ENCODE measurements around the gene MYOM1. TPM values are rescaled to one million over a fixed set of nuclear protein-coding genes. Genes with fewer than 3 reads are reported as not detected.

Gene MYOM1
- total RNA-seq, 1 donor from 2014 or later: 0.57 TPM

- H3K27ac Mint-ChIP-seq (ENCODE audit: unreplicated experiment): no peak overlapping the region
- FAIRE-seq (no peak), DNase-seq (ENCODE audit: low read depth) (no peak)
- no peaks in the 10 kb centered on the region for H3K79me2 ChIP-seq (ENCODE audit: insufficient read depth, low read length)
- no peaks in the 10 kb centered on the region for H3K36me3 ChIP-seq (ENCODE audit: insufficient read depth, low read length)
- no peaks in the 10 kb centered on the region for H4K20me1 ChIP-seq (ENCODE audit: insufficient read depth, low read length)
- no peak overlapping the region for H3K27ac ChIP-seq (ENCODE audit: low read depth, low read length)
- no peaks in the 10 kb centered on the region for H3K27me3 Mint-ChIP-seq (ENCODE audit: low read depth, unreplicated experiment)
- H3K4me3 Mint-ChIP-seq (ENCODE audit: unreplicated experiment): no peak overlapping the region
- H3K9ac ChIP-seq (ENCODE audit: low read length): no peak overlapping the region
- no peaks in the 10 kb centered on the region for H3K4me1 ChIP-seq (ENCODE audit: insufficient read depth, low read length)
- TF ChIP-seq CTCF (IDR thresholded peaks at IDR 0.05; ENCODE audit: insufficient read depth, low read depth, low read length) (no peak), EZH2 (IDR thresholded peaks at IDR 0.05; ENCODE audit: insufficient read depth, low read length) (no peak)
- peaks cover 3% of the 10 kb centered on the region for H3K9me3 Mint-ChIP-seq (ENCODE audit: unreplicated experiment)
- H2AFZ ChIP-seq (ENCODE audit: low read depth, low read length): no peak overlapping the region
- H3K9me3 ChIP-seq (ENCODE audit: insufficient read depth, low read depth, low read length): peaks cover 3% of the 10 kb centered on the region
- H3K4me2 ChIP-seq (ENCODE audit: low read length): no peak overlapping the region
- H3K4me1 Mint-ChIP-seq (ENCODE audit: low read depth, unreplicated experiment): no peaks in the 10 kb centered on the region
- H3K36me3 Mint-ChIP-seq (ENCODE audit: low read depth, unreplicated experiment): peaks cover 2% of the 10 kb centered on the region
- H3K4me3 ChIP-seq (ENCODE audit: insufficient read depth, low read depth, low read length): no peak overlapping the region
- H3K27me3 ChIP-seq (ENCODE audit: insufficient read depth, low read length): no peaks in the 10 kb centered on the region
These were observed 78.7 kb downstream of the MYOM1 start for GRCh38 chr18:3140986-3141639.

DNA sequence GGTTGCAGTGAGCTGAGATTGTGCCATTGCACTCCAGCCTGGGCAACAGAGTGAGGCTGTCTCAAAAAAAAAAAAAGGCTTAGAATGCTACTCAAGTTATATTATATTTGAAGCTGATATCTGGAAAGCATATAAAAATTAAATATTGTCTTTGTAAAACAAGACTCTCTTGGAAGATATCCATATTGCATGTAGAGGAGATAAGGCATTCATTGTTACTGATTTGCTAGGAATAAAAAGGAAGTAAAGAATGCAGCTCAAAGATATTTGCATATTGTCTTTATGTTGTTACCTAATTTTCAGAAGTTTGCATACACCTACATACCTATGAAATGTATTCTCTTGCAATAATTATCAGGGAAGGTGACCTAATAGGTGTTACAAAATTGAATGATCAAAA is 79.4 kb downstream of the MYOM1 start:
- no peaks in the 10 kb centered on the region for H3K79me2 ChIP-seq (ENCODE audit: insufficient read depth, low read length)
- Mint-ChIP-seq H3K4me1 (ENCODE audit: low read depth, unreplicated experiment) (no peaks in the 10 kb centered on the region), H3K36me3 (ENCODE audit: low read depth, unreplicated experiment) (peaks cover 2% of the 10 kb centered on the region), H3K27me3 (ENCODE audit: low read depth, unreplicated experiment) (peaks cover 1% of the 10 kb centered on the region), H3K27ac (ENCODE audit: unreplicated experiment) (no peak overlapping the region), H3K4me3 (ENCODE audit: unreplicated experiment) (no peak overlapping the region), H3K9me3 (ENCODE audit: unreplicated experiment) (peaks cover 3% of the 10 kb centered on the region)
- no peak for TF ChIP-seq EZH2 (IDR thresholded peaks at IDR 0.05; ENCODE audit: insufficient read depth, low read length)
- TF ChIP-seq CTCF (IDR thresholded peaks at IDR 0.05; ENCODE audit: insufficient read depth, low read depth, low read length): no peak
- H3K4me3 ChIP-seq (ENCODE audit: insufficient read depth, low read depth, low read length): no peak overlapping the region
- H4K20me1 ChIP-seq (ENCODE audit: insufficient read depth, low read length): no peaks in the 10 kb centered on the region
- peaks cover 3% of the 10 kb centered on the region for H3K9me3 ChIP-seq (ENCODE audit: insufficient read depth, low read depth, low read length)
- no peaks in the 10 kb centered on the region for H3K27me3 ChIP-seq (ENCODE audit: insufficient read depth, low read length)
- no peak overlapping the region for H2AFZ ChIP-seq (ENCODE audit: low read depth, low read length)
- H3K4me2 ChIP-seq (ENCODE audit: low read length): no peak overlapping the region
- H3K9ac ChIP-seq (ENCODE audit: low read length): no peak overlapping the region
- DNase-seq (ENCODE audit: low read depth) (no peak), FAIRE-seq (no peak)
- no peaks in the 10 kb centered on the region for H3K4me1 ChIP-seq (ENCODE audit: insufficient read depth, low read length)
- H3K27ac ChIP-seq (ENCODE audit: low read depth, low read length): no peak overlapping the region
- H3K36me3 ChIP-seq (ENCODE audit: insufficient read depth, low read length): no peaks in the 10 kb centered on the region

DNA sequence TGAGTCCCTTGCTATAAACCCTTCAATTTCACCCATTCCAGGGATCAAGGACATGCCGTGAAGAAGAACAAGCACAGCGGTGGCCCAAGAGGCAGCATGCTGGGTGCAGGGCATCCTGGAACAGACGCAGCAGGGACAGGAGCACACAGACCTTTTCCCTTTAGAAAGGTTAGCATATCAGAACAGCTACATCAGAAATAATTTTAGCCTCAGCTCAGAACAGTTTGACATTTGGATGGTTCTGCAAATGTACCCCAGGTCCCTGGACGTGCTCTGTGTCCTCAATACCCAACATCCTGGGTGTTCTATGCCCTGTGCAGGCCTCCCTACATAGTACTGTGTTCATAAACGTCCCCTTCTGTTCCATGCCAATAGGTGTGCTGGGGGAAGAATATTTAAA is 80.4 kb downstream of the MYOM1 start:
- no peaks in the 10 kb centered on the region for H3K36me3 ChIP-seq (ENCODE audit: insufficient read depth, low read length)
- H3K27me3 ChIP-seq (ENCODE audit: insufficient read depth, low read length): no peaks in the 10 kb centered on the region
- no peaks in the 10 kb centered on the region for H4K20me1 ChIP-seq (ENCODE audit: insufficient read depth, low read length)
- H3K36me3 Mint-ChIP-seq (ENCODE audit: low read depth, unreplicated experiment): peaks cover 2% of the 10 kb centered on the region
- no peak for TF ChIP-seq CTCF (IDR thresholded peaks at IDR 0.05; ENCODE audit: insufficient read depth, low read depth, low read length)
- no peak for TF ChIP-seq EZH2 (IDR thresholded peaks at IDR 0.05; ENCODE audit: insufficient read depth, low read length)
- no peaks in the 10 kb centered on the region for H3K4me1 Mint-ChIP-seq (ENCODE audit: low read depth, unreplicated experiment)
- peaks cover 3% of the 10 kb centered on the region for H3K9me3 Mint-ChIP-seq (ENCODE audit: unreplicated experiment)
- H3K4me1 ChIP-seq (ENCODE audit: insufficient read depth, low read length): no peaks in the 10 kb centered on the region
- DNase-seq (ENCODE audit: low read depth) (no peak), FAIRE-seq (no peak)
- no peak overlapping the region for H3K4me3 Mint-ChIP-seq (ENCODE audit: unreplicated experiment)
- no peaks in the 10 kb centered on the region for H3K79me2 ChIP-seq (ENCODE audit: insufficient read depth, low read length)
- peaks cover 2% of the 10 kb centered on the region for H3K27me3 Mint-ChIP-seq (ENCODE audit: low read depth, unreplicated experiment)
- H3K4me3 ChIP-seq (ENCODE audit: insufficient read depth, low read depth, low read length): no peak overlapping the region
- no peak overlapping the region for H3K9ac ChIP-seq (ENCODE audit: low read length)
- no peak overlapping the region for H3K4me2 ChIP-seq (ENCODE audit: low read length)
- H3K9me3 ChIP-seq (ENCODE audit: insufficient read depth, low read depth, low read length): peaks cover 3% of the 10 kb centered on the region
- H3K27ac Mint-ChIP-seq (ENCODE audit: unreplicated experiment): no peak overlapping the region
- H3K27ac ChIP-seq (ENCODE audit: low read depth, low read length): no peak overlapping the region
- H2AFZ ChIP-seq (ENCODE audit: low read depth, low read length): no peak overlapping the region

All from astrocyte (in vitro differentiated cells and primary cell).